ENCODE measurements around the gene C12orf42. TPM values are rescaled to one million over a fixed set of nuclear protein-coding genes. Genes with fewer than 3 reads are reported as not detected.

C12orf42 gene
- polyA plus RNA-seq, 4 donors, result 0.30 TPM; not detected in 3

DNA sequence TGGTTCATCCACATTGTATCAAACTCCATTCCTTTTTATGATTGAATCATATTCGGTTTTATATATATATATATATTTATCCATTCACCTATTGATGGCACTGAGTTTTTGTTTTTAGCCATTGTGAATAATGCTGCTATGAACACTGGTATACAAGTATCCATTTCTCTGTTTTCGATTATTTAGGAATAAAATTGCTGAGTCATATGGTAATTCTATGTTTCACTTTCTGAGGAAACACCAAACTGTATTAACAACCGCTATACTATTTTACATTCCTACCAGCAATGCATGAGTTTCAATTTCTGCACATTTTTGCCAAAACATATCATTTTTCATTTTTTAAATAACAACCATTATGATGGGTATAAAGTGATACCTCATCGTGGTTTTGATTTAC is 104.7 kb downstream of the C12orf42 start:
- H3K36me3 ChIP-seq (ENCODE audit: control insufficient read depth in 3 of 3, insufficient read depth in 2 of 3, low read depth in 1 of 3, low read length in 3 of 3), result no peaks in the 10 kb centered on the region
- 81 to 84% (median 83%) methylated on average over 4 of the region's 4 CpGs for WGBS, 3 donors
- no peaks in the 10 kb centered on the region for H3K9me3 ChIP-seq (ENCODE audit: control insufficient read depth in 2 of 2, insufficient read depth in 1 of 2, low read depth in 1 of 2, low read length in 1 of 2)
- no peaks in the 10 kb centered on the region for H3K27me3 ChIP-seq (ENCODE audit: control insufficient read depth in 3 of 3, insufficient read depth in 3 of 3, low read length in 3 of 3)
- H3K4me1 ChIP-seq (ENCODE audit: control insufficient read depth in 3 of 3, insufficient read depth in 2 of 3, low read depth in 1 of 3, low read length in 2 of 3), result no peaks in the 10 kb centered on the region
- no peak for DNase-seq
- H3K4me3 ChIP-seq (ENCODE audit: low read depth in 1 of 3, low read length in 3 of 3), result no peak overlapping the region
- no peak overlapping the region for H3K27ac ChIP-seq (ENCODE audit: low read depth in 1 of 3, low read length in 2 of 3)
- FAIRE-seq, result no peak

DNA sequence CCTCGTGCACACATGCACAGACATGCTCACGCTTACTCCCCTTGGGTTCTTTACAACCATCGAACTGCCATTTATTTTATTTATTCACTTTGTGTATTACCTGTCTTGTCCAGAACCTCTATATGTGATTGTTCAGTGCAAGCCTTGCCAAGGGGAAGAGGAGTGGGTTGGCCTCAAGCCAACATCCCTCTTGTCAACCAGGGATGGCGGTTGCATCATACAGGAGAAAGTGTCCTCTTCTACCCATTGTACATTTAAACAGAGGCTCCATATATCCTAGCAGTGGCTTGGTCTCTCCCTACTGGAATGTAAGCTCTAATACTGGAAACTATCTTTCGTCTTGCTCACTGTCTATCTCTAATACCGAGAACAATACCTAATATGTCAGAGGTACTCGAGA is 108.4 kb downstream of the C12orf42 start:
- Histone ChIP-seq H3K27ac (ENCODE audit: low read depth in 1 of 3, low read length in 2 of 3) (no peak overlapping the region), H3K4me3 (ENCODE audit: low read depth in 1 of 3, low read length in 3 of 3) (no peak overlapping the region), H3K4me1 (ENCODE audit: control insufficient read depth in 3 of 3, insufficient read depth in 2 of 3, low read depth in 1 of 3, low read length in 2 of 3) (no peaks in the 10 kb centered on the region), H3K27me3 (ENCODE audit: control insufficient read depth in 3 of 3, insufficient read depth in 3 of 3, low read length in 3 of 3) (no peaks in the 10 kb centered on the region), H3K9me3 (ENCODE audit: control insufficient read depth in 2 of 2, insufficient read depth in 1 of 2, low read depth in 1 of 2, low read length in 1 of 2) (no peaks in the 10 kb centered on the region), H3K36me3 (ENCODE audit: control insufficient read depth in 3 of 3, insufficient read depth in 2 of 3, low read depth in 1 of 3, low read length in 3 of 3) (no peaks in the 10 kb centered on the region)
- DNase-seq (no peak), FAIRE-seq (no peak)
- 87 to 89% (median 88%) methylated on average over 7 of the region's 7 CpGs for WGBS, 3 donors

DNA sequence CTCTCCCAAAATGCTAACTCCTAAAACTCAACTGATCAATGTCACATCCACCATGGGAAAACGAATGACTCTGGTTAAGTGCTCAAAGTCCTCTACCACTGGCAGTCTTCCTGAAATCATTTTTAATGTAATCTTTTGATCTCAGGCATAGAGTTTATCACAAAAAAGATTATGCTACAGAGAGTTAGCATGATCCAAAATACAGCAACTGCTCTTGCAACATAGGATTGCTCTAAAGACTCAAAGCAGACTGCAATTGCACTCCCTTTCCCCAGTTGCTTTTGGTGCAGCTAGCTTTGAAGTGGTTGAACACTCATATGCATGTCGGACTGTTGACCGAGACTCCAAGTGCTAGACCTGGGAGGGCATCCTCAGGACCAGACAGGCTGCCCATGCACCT is 109.3 kb downstream of the C12orf42 start:
- H3K4me3 ChIP-seq (ENCODE audit: low read depth in 1 of 3, low read length in 3 of 3), result no peak overlapping the region
- H3K36me3 ChIP-seq (ENCODE audit: control insufficient read depth in 3 of 3, insufficient read depth in 2 of 3, low read depth in 1 of 3, low read length in 3 of 3), result no peaks in the 10 kb centered on the region
- WGBS, 3 donors, result 72 to 83% (median 79%) methylated on average over 3 of the region's 3 CpGs
- DNase-seq (no peak), FAIRE-seq (no peak)
- no peaks in the 10 kb centered on the region for H3K27me3 ChIP-seq (ENCODE audit: control insufficient read depth in 3 of 3, insufficient read depth in 3 of 3, low read length in 3 of 3)
- no peaks in the 10 kb centered on the region for H3K9me3 ChIP-seq (ENCODE audit: control insufficient read depth in 2 of 2, insufficient read depth in 1 of 2, low read depth in 1 of 2, low read length in 1 of 2)
- H3K27ac ChIP-seq (ENCODE audit: low read depth in 1 of 3, low read length in 2 of 3), result no peak overlapping the region
- H3K4me1 ChIP-seq (ENCODE audit: control insufficient read depth in 3 of 3, insufficient read depth in 2 of 3, low read depth in 1 of 3, low read length in 2 of 3), result no peaks in the 10 kb centered on the region

DNA sequence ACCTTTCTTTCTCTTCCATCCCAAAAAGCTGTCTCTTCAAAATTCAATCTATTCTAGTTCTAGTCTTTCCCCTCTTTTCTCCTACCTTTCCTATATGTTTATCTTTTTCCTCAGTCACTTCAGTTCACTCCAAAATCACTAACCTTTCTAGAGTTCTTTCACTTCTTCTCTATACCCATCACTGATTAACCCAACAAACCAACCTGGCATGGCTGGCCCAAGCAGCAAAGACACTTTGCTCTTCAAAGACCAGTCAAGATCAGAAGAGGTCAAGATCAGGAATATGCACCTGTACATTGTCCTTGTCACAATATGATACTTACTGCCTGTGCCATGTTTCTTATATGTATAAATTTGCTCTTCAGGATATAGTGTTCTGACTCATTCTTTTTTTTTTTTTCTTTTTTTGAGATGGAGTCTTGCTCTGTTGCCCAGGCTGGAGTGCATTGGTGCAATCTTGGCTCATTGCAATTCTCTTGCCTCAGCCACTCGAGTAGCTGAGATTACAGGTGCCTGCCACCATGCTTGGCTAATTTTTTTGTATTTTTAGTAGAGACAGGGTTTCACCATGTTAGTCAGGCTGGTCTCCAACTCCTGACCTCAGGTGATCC is 112.9 kb downstream of the C12orf42 start:
- H3K4me1 ChIP-seq (ENCODE audit: control insufficient read depth in 3 of 3, insufficient read depth in 2 of 3, low read depth in 1 of 3, low read length in 2 of 3), result no peaks in the 10 kb centered on the region

DNA sequence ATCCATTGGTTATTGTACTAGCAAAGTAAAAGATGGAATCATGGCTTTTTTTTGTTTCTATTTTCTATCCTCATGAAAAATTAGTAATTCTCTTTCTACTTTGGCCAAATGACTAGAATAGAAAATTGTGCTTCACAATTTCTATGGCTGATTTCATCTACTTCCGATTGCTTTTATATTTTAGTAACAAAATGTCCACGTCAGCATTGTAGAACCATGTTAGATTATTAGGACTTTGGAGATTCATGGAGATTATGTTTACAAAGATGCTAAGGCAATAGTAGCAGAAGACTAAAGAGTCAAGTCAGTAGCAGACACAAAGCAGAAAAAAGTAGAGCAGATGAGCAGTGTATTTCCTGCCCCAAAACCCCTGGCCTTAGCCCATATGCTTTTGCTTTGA is 113.6 kb downstream of the C12orf42 start:
- Histone ChIP-seq H3K9me3 (ENCODE audit: control insufficient read depth in 2 of 2, insufficient read depth in 1 of 2, low read depth in 1 of 2, low read length in 1 of 2) (no peaks in the 10 kb centered on the region), H3K27me3 (ENCODE audit: control insufficient read depth in 3 of 3, insufficient read depth in 3 of 3, low read length in 3 of 3) (no peaks in the 10 kb centered on the region), H3K4me1 (ENCODE audit: control insufficient read depth in 3 of 3, insufficient read depth in 2 of 3, low read depth in 1 of 3, low read length in 2 of 3) (no peaks in the 10 kb centered on the region), H3K36me3 (ENCODE audit: control insufficient read depth in 3 of 3, insufficient read depth in 2 of 3, low read depth in 1 of 3, low read length in 3 of 3) (no peaks in the 10 kb centered on the region), H3K27ac (ENCODE audit: low read depth in 1 of 3, low read length in 2 of 3) (no peak overlapping the region), H3K4me3 (ENCODE audit: low read depth in 1 of 3, low read length in 3 of 3) (no peak overlapping the region)
- DNase-seq, result no peak
- 89 to 91% (median 90%) methylated on average over 2 of the region's 2 CpGs for WGBS, 3 donors
- FAIRE-seq, result no peak

More for the DNA sequence above, 112.9 kb downstream of the C12orf42 start:
- DNase-seq, result no peak
- H3K36me3 ChIP-seq (ENCODE audit: control insufficient read depth in 3 of 3, insufficient read depth in 2 of 3, low read depth in 1 of 3, low read length in 3 of 3), result no peaks in the 10 kb centered on the region
- H3K4me3 ChIP-seq (ENCODE audit: low read depth in 1 of 3, low read length in 3 of 3), result no peak overlapping the region
- FAIRE-seq, result no peak
- no peaks in the 10 kb centered on the region for H3K9me3 ChIP-seq (ENCODE audit: control insufficient read depth in 2 of 2, insufficient read depth in 1 of 2, low read depth in 1 of 2, low read length in 1 of 2)
- H3K27me3 ChIP-seq (ENCODE audit: control insufficient read depth in 3 of 3, insufficient read depth in 3 of 3, low read length in 3 of 3), result no peaks in the 10 kb centered on the region
- 36 to 68% (median 58%) methylated on average over 1 of the region's 1 CpG for WGBS, 3 donors
- H3K27ac ChIP-seq (ENCODE audit: low read depth in 1 of 3, low read length in 2 of 3), result no peak overlapping the region

DNA sequence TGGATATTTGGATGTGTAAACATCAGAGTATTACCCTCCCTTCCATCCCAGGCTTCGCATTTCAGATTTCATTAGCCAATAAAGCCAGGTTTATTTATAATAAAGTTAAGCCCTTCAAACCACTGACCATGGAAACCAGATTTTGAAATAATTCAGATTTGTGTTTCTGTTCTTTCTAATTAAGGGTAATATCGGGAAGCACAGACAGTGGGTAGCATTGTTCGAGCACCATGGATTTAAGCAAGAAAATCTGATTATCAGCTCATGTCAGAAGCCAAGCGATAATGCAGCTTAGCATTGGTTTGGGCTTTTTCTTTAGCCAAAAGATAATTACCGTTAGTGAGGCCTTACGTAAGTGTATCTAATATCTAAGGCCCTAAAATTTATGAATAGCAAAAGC is 116.1 kb downstream of the C12orf42 start:
- FAIRE-seq (no peak), DNase-seq (no peak)
- Histone ChIP-seq H3K27ac (ENCODE audit: low read depth in 1 of 3, low read length in 2 of 3) (no peak overlapping the region), H3K9me3 (ENCODE audit: control insufficient read depth in 2 of 2, insufficient read depth in 1 of 2, low read depth in 1 of 2, low read length in 1 of 2) (no peaks in the 10 kb centered on the region), H3K27me3 (ENCODE audit: control insufficient read depth in 3 of 3, insufficient read depth in 3 of 3, low read length in 3 of 3) (no peaks in the 10 kb centered on the region), H3K4me3 (ENCODE audit: low read depth in 1 of 3, low read length in 3 of 3) (no peak overlapping the region), H3K36me3 (ENCODE audit: control insufficient read depth in 3 of 3, insufficient read depth in 2 of 3, low read depth in 1 of 3, low read length in 3 of 3) (no peaks in the 10 kb centered on the region), H3K4me1 (ENCODE audit: control insufficient read depth in 3 of 3, insufficient read depth in 2 of 3, low read depth in 1 of 3, low read length in 2 of 3) (no peaks in the 10 kb centered on the region)
- WGBS, 3 donors, result 65 to 78% (median 71%) methylated on average over 6 of the region's 6 CpGs

DNA sequence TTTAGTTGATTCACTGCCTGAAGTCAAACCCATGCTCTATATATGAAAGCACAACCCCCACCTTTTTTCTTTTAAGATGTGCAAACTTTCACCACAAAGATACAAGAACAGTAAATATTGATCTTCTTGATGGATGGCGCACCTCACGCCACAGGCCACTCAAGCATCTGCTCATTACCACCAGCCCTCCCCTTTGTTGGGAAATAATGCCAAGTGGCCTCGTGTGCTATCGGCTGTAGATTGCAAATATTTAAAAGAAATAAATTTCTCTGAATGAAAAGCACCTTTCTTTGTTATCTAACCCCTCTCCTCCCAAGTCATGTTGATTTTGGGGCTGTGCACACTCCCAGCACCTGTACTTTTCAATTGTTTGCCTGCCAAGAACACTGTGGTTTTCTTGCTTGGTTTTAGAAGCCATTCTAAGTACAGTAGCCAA is 122.7 kb downstream of the C12orf42 start:
- DNase-seq (no peak), FAIRE-seq (no peak)
- Histone ChIP-seq H3K4me3 (ENCODE audit: low read depth in 1 of 3, low read length in 3 of 3) (no peak overlapping the region), H3K4me1 (ENCODE audit: control insufficient read depth in 3 of 3, insufficient read depth in 2 of 3, low read depth in 1 of 3, low read length in 2 of 3) (no peaks in the 10 kb centered on the region), H3K9me3 (ENCODE audit: control insufficient read depth in 2 of 2, insufficient read depth in 1 of 2, low read depth in 1 of 2, low read length in 1 of 2) (no peaks in the 10 kb centered on the region), H3K36me3 (ENCODE audit: control insufficient read depth in 3 of 3, insufficient read depth in 2 of 3, low read depth in 1 of 3, low read length in 3 of 3) (no peaks in the 10 kb centered on the region), H3K27ac (ENCODE audit: low read depth in 1 of 3, low read length in 2 of 3) (no peak overlapping the region), H3K27me3 (ENCODE audit: control insufficient read depth in 3 of 3, insufficient read depth in 3 of 3, low read length in 3 of 3) (no peaks in the 10 kb centered on the region)
- 23 to 67% (median 34%) methylated on average over 4 of the region's 4 CpGs for WGBS, 3 donors

DNA sequence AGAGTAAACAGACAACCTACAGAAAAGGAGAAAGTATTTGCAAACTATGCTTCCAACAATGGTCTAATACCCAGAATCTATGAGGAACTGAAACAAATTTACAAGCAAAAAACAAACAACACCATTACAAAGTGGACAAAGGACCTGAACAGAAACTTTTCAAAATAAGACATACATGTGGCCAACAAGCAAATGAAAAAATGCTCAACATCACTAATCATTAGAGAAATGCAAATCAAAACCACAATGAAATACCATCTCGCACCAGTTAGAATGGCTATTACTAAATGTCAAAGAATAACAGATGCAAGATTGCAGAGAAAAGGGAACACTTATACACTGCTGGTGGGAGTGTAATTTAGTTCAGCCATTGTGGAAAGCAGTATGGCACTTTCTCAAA is 125.8 kb downstream of the C12orf42 start:
- WGBS, 3 donors, result 85 to 97% (median 92%) methylated on average over 1 of the region's 1 CpG
- H3K4me1 ChIP-seq (ENCODE audit: control insufficient read depth in 3 of 3, insufficient read depth in 2 of 3, low read depth in 1 of 3, low read length in 2 of 3), result no peaks in the 10 kb centered on the region
- no peaks in the 10 kb centered on the region for H3K27me3 ChIP-seq (ENCODE audit: control insufficient read depth in 3 of 3, insufficient read depth in 3 of 3, low read length in 3 of 3)
- no peaks in the 10 kb centered on the region for H3K36me3 ChIP-seq (ENCODE audit: control insufficient read depth in 3 of 3, insufficient read depth in 2 of 3, low read depth in 1 of 3, low read length in 3 of 3)
- no peak overlapping the region for H3K4me3 ChIP-seq (ENCODE audit: low read depth in 1 of 3, low read length in 3 of 3)
- no peaks in the 10 kb centered on the region for H3K9me3 ChIP-seq (ENCODE audit: control insufficient read depth in 2 of 2, insufficient read depth in 1 of 2, low read depth in 1 of 2, low read length in 1 of 2)
- no peak for DNase-seq
- no peak for FAIRE-seq
- H3K27ac ChIP-seq (ENCODE audit: low read depth in 1 of 3, low read length in 2 of 3), result no peak overlapping the region

DNA sequence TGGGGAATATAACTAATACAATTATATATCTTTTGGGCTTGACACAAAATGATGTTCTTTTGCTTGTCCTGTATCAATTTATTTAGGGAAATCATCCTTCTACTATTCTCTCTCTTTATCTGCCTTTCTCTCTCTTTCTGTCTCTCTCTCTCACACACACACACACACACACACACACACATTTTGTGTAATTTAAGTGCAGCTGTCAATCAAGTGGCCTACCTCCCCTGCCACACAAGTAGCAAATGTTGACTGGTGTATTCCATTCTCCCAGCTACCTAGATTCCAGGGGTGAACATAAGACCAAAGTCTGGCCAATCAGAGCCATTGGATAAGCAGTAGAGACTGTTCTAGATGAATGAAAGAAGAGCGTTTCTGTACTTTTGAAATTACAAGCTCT is 127.6 kb downstream of the C12orf42 start:
- Histone ChIP-seq H3K36me3 (ENCODE audit: control insufficient read depth in 3 of 3, insufficient read depth in 2 of 3, low read depth in 1 of 3, low read length in 3 of 3) (no peaks in the 10 kb centered on the region), H3K4me1 (ENCODE audit: control insufficient read depth in 3 of 3, insufficient read depth in 2 of 3, low read depth in 1 of 3, low read length in 2 of 3) (no peaks in the 10 kb centered on the region), H3K27ac (ENCODE audit: low read depth in 1 of 3, low read length in 2 of 3) (no peak overlapping the region), H3K4me3 (ENCODE audit: low read depth in 1 of 3, low read length in 3 of 3) (no peak overlapping the region), H3K27me3 (ENCODE audit: control insufficient read depth in 3 of 3, insufficient read depth in 3 of 3, low read length in 3 of 3) (no peaks in the 10 kb centered on the region), H3K9me3 (ENCODE audit: control insufficient read depth in 2 of 2, insufficient read depth in 1 of 2, low read depth in 1 of 2, low read length in 1 of 2) (no peaks in the 10 kb centered on the region)
- whole genome bisulfite sequencing, 3 donors, result 87 to 96% (median 91%) methylated on average over 1 of the region's 1 CpG
- FAIRE-seq, result no peak
- no peak for DNase-seq

Measured in small intestine (tissue), 7 donors.